Hematopoietic multipotent progenitor cell treated with erythropoietin and hydrocortisone succinate and interleukin-3 and kit ligand, for 6 days (in vitro differentiated cells): ENCODE data around the gene NCAM1.
"Not testable (repeated sequence)": the region's sequence is repeated elsewhere in the genome, so short reads cannot be mapped to it uniquely, and the experiment has no call there.

ENCODE experiments used
- DNase-seq: peaks from one replicate; pipeline ENCODE4 v3.0.0-alpha.2; 2015

Gene NCAM1

DNA sequence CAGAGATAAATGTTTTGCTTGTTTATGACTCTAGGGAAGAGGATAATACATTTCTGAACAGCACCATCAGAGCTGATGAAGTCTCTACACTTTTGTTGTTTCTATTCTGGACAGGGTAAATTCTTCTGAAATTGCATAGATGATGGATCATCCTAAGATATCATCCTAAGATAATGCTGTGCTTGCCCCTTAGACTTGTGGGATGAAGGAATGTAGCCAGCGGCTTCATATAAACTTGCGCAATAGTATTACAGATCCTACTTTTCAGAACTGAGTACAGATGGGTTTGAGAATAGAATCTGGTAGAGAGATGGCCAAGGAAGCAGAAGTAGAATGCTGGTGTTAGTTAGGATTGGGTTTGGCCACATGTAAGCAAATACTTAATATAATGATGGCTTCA lies 61.0 kb downstream of the NCAM1 start:
- DNase-seq: no peak

DNA sequence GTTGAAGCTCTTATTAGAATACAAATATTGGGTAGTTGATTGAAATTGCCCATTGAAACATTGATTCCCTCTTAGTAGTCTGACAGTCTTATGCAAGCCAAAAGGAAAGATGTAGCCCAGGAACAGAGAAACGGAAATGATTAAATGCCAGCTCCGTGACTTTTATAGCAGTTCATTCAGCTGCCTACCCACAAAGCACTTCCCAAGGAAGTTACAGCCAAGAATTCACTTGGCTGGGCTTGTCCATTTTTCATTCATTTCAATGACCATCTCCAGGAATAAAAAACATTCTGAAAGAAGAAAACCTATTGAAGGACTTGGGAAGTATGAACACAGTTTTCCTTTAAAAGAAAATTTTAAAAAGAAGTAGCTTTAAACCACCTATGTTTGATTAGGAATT lies 62.0 kb downstream of the NCAM1 start:
- no peak for DNase-seq

DNA sequence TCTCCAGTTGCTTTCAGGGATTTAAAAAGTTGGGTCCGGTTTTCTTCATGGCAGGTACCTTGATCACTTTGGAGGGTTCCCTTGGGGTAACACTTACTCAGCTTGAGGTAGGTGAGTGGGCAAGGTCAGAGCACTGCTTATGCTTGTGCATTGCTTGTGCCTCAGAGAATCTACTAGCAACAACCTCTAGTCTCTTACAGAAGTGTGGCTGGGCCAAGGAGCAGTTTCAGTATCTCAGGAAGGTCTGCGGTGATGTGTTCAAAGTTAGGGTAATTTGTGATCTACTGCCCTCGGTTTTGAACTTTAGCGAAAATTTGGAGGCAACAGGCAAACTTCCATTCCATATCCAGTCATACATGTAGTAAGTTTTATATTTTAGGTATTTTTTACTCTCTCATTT lies 62.8 kb downstream of the NCAM1 start:
- DNase-seq: no peak

DNA sequence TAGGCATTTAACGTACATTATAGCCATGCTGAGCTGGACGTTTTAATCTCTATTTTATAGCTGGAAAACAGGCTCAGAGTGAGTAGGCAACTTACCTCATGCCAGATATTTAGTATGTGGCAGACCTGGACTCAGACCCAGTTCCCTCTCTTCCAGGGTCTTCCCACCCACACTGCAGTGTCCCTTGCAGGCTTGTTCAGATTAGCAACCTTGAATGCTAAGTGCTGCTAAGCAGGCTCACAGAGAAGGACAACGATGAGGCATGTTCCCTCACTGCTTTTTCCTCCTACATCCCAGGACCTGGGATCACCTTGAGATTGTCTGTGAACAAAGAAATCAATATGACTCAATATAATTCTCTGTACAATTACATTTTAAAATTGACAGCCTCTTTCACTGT lies 65.6 kb downstream of the NCAM1 start:
- no peak for DNase-seq

DNA sequence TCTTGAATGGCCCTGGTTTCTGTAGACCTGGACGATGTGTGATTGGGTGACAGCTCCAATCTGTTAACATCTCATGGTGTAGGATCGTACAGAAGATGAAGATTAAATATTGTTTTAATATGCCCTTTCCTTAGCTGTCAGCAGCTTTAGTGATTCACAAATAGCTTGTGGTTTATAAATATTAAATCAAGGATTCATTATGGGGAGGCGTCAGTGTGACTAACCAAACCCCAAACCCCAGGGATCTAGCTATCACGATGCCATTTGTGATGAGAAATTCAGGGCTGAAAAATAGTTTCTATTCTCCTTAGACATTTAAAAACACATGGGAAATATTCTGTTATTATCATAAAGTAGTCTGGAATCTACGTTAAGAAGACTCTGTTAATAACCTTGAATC lies 73.4 kb downstream of the NCAM1 start:
- no peak for DNase-seq

DNA sequence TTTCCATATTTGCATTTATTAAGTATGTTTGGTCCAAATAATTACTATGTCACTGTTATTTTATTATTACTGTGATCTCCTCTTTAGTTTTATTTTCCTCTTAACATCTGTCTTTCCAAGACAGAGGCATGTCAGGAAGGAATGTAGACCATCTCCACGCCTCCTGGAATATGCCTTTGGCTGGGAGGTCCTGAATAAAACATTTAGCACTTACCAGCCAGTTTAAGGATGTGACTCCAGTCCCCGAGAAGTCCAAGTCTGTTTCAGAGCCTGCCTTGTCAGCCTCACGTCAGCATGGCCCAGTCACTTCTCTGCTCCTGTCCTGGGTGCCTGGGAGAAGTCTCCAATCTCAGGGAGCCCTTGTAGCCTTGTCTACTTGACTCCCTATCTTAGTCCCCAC lies 74.5 kb downstream of the NCAM1 start:
- DNase-seq: no peak

DNA sequence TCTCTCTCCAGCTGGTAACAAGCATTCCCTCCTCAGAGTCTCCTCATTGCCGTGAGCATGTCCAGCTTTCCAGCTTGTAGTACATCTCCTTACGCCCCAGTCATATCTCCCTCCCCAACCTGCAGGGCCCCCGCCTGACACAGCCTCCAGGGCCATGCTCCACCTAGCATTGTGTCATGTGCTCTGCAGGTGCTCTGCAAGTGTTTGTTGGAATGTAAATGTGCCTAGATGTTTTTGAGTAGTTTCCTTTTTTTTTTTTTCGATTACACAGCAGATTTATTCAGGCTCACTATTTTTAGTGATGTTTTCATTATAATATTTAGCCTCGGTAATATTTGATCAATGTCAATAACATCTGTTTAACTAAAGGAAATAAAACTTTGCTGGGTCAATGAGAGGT lies 82.5 kb downstream of the NCAM1 start:
- no peak for DNase-seq

DNA sequence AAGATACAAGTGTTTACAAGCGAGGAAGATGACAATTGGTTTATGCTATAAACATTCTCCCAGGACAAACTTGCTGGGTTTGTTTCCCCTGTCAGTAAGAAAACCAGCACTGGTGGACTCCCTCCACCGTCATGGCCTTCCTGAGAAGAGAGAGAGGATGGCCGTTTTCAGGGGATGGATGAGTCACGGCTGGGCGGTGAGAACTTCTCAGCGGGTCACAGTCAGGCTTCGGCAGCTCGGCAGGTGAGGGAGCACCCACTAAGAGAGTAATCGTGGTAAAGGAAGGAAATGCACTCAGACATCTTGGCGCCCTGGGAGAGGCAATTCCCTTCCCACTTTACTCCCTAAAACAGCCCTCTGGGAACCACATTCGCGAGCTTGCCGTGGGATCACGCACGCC lies 83.9 kb downstream of the NCAM1 start:
- no peak for DNase-seq

DNA sequence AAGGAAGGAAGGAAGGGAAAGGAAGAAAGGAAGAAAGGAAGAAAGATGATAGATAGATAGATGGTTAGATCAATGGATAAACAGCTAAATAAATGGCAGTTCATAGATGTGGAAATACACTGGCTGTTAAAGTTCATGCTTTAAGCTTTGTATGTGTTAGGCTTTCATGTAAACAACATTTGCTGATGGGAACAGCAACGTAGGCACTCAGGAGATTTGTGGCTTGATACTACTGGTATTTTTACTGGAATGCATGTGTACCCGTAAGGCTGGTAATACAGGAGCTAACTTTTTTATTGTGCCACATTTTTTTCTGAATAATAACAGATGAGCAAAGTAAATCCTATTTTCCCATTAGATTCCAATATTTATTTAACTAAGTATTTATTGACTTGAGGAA lies 85.6 kb downstream of the NCAM1 start:
- DNase-seq: no peak

DNA sequence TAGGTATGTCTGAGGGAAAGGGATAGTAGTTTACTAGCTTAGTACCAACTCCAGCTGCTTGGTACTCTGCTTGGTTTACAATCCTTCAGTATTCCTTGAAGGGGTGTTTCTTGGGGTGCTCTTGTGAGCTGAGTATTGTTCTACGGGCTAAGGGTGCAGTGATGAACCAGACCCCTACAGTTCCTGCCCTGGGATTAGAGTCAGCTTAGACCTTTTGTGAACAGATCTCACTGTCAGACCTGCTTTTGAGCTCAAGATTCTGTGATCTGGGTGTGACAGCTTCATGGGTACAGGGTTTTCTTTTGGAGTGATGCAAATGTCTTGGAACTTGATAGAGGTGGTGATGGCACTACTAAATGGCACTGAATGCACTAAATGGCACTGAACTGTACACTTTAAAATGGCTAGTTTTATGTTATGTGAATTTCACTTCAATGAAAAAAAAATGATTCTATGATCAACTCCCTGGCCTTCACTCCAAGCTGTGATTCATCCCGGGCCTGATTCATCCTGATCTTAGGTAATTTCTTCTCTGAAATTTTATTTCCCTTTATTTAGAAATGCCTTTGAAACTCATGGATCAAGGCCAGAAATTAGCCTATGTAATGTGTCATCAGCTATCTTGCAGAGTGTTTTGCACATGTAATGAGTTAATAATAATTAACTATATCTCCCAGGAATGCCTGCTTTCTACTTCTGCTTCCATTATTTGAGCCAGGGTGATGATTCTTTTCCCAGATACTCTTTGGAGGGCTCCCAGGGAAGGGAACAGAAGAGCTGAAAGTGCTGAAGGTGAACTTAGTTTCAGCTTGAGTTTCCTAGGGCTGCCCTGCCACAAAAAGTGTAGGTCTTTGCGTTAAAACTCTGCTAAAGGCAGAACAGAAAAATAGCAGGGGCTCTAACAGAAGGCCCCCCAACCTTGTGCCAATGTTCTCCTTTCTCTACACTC lies 87.9 kb downstream of the NCAM1 start:
- DNase-seq: no peak

DNA sequence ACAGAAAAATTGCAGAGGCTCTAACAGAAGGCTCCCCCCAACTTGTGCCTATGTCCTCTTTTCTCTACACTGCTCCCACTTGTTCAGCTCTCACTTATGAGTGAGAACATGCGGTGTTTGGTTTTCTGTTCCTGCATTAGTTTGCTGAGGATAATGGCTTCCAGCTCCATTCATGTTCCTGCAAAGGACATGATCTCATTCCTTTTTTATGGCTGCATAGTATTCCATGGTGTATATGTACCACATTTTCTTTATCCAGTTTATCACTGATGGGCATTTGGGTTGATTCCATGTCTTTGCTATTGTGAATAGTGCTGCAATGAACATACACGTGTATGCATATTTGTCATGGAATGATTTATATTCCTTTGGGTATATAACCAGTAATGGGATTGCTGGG lies 91.8 kb downstream of the NCAM1 start:
- DNase-seq: not testable (repeated sequence)

DNA sequence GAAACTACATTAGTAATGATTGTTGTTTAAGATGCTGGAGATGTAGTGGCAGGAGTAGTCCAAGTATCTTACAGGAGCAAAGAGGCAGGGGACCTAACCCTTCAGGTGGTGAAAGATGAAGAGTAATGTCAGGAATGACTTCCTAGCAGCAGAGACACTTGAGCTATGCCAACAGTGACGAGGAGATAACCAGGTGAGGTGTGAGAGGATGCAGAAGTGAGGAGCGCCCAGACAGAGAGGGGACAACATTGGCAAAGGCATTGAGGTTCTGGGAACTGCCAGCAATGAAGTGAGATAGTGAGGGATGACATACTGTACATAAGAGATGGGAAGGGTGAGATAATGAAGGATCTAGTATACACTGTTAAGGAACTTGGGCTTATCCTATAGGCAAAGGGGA lies 95.8 kb downstream of the NCAM1 start:
- DNase-seq: no peak

DNA sequence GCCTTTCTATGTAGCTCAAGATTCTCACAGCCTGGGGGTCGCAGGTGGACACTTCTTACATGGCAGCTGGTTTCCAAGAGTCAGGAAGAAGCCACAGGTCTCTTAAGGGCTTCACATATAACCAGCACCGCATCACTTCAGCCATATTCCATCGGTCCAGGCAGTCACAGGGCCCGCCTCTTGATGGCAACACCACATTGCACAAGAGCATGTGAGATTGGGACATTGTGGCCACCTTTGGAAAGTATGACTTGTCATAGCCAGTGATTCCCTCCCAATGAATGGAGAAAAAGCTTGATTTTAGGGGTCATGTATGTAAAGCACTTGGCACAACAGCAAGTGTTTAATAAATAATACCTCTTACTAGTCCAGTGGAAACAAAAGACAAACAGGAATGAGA lies 98.3 kb downstream of the NCAM1 start:
- DNase-seq: no peak

DNA sequence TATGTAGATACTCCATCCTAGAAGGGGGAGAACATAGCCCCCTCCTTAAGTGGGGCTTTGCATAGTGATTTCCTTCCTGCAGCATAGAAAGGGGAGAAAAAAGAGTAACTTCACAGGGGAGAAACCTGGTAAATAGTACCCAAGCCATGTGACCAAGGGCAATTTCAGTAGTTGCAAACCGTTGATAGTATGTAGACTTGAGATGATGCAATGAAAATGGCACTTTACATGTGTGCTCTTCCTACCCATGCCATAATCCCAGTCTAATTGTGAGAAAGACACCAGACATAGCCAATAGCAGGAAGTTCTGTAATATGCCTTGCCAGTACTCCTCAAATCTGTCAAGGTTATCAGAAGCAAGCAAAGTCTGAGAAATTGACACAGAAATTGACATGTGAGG lies 104.1 kb downstream of the NCAM1 start:
- DNase-seq: no peak

DNA sequence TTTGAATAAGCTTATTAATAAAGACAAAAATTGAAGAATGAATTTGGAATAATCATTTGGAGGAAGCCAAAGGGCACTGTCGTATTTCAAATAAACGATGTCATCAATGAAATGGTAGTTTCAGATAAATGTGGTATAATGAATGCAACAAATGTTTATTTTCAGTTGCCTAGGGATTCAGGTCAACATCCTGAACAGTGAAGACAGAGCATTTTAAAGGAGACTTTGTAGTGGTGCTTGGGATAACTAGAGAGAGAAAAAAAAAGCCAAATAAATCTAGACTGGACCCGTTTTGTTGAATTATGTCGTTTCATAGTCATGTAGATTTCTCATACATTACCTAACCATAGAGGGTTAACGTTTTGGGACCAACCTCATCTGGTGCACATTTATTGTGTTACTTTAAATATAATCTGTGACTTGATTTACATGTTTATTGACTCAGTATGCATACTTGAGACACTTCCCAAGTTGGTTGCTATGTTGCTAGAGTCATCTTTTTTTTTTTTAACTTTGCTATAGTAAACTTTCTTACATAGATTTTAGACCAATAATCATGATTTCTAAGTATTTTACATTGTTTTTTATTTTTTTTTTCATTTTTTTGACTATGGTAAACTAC lies 111.1 kb downstream of the NCAM1 start:
- no peak for DNase-seq

DNA sequence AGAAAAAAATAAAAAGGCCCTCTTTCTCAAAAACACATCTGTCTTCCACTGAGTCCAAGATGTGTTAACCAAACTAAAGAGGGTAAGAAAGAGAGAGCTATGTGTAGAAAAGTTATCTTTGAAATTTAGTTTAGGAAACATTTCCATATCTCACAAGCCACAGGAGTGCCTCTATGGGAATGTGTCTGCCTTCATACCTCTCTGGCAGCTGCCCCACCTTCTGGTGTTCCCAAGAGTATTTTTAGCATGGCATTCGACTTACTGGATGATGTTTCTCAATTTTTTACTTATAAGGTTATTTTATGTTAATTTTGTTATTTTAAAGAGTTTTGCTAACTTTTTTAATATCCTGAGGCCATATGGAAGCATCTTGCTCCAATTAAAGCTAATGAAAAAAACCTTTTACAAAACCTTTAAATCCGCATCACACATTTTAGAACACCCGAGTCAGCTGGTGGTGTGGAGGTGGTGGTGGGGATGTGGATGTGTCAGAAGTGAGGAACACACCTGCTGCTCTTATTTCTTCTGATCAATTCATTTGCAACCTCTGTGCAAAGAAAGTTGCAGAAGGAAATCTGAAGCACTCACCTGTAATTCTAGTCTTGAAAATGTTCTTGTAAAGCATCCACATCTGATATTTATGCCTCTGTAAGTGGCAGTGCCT lies 112.2 kb downstream of the NCAM1 start:
- no peak for DNase-seq

DNA sequence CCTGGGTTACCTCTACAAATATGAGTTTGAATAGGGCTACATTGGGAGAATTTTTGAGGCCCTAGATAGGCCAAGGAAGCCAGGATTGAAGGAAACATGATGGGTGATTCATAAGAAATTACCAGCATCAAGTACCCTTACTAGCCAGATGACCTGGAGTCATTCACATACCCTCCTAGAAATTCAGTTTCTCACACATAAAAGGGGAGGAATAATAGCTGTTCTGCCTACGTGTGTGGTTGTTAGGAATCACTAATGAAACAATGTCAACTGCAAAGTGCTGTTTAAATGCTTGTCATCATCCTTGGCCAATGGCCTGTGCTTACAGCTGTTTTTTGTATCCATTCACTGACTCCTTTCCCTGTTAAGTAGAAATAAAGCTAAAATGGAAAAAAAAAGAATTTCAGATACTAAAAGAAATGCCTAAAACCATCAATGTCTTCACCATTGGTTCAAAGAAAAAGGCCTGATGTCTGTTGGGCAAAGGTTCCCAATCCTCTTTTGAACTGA lies 114.4 kb downstream of the NCAM1 start:
- DNase-seq: no peak

DNA sequence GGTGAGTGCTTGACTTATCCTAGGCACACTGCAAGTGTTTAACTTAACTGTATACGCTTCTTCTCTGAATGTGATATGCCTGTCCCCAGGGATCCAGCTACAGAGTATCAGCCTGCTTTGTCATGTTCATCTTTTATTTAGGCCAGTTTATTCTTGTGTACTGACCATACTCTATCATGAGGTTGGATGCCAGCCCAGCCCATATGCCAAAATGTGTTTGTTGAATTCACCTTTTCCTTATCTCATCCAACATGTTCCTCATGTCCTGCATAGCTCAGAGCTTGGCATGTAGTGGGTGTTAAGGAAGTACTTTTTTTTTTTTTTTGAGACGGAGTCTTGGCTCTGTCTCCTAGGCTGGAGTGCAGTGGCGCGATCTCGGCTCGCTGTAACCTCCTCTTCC lies 116.2 kb downstream of the NCAM1 start:
- DNase-seq: no peak

DNA sequence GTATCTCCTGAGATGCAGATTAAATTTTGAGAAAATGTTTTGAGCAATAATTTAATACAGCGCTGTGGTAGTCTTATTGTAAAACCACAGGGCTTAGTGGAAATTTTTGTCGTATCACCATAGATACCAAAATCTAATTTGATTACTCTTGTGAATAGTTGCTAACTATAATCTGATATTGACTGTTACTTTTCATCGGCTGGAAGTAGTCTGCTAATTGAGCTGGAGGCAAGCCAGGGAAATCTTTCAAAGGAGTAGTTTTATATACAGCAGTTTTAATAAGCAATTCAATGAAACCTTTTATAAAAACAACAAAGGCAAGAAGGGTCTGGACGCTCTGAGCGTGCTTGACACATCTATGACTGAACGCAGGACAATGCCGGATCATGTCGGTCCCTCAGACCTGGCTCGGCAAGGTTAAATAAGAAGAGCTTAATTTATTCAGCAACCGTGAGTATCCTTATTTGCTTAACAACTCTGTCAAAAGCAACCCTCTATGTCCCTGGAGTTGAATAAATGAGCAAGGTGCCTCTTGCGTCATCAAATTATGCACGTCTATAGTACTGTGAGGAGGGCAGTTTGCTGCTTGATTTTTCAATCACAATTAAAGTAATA lies 121.2 kb downstream of the NCAM1 start:
- no peak for DNase-seq

DNA sequence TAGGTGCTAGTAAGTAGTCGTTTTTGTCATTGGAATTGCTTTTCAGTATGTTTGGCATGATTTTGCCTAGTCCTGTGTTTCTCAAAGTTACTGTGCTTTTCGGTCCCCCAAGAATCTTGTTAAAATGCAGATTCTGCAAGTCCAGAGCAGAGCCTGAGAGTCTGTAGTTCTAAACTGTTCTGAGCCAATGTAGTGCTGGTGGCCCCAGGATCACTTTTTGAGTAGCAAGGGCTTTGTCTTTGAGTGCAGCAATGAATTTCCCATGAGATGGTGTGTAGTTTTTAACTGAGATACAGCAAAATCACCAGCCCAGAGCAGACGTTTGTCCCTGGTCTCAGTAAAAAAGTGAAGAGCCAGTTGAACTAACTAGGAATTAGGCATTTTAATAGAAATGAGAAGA lies 122.4 kb downstream of the NCAM1 start:
- DNase-seq: no peak

DNA sequence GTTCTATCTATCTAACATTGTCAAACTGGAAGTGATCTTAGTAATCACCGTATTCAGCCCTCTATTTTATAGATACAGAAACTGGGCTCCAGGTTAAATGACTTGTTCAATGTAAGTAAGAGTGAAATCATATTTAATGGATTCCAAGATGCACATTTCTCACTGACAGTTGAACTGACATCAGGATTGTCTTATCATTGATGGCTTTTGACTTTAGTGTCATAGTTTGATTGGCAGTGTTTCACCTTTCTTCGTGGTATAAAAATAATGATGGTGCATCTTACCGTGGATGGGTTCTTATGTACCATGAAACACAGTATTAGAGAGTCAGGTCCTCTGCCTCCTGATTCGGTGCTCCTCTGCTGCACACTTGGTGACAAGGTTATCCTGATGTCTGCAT lies 123.1 kb downstream of the NCAM1 start:
- no peak for DNase-seq

DNA sequence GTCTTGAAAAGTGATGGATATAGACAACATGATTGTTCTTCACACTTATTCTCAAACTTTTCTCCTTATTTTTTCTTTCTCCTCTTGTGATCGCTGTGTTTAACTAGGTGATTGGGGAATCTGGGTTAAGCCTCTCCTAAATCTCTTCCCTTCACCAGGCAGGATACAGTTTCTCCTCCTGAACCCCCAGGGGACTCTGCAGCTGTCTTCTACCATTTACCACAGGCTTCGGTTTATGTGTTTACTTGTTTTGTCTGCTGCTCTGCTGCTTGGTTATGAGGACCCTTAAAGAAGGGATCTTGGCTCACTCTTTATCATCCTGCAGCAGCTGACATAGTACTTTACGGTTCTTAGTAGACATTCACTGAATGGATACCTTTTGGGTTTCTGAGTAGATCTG lies 124.2 kb downstream of the NCAM1 start:
- no peak for DNase-seq

DNA sequence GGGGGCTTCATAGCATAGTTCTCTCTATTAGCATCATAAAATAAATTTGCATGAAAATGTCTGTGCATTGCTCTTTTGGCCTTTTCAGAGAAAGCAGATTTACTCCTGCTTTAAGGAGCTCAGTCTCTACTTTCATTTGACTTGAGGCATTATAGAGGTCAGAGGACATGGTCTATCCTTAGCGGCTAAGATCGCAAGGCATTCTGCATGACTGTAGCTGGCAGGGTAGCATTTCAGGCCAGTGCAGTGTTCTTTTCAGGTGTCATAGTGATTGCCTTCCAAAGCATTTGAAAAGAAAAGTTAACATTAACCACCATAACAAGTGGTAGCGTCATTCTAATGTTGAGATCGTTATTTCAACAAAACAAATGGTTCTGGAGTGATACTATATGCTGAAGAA lies 126.5 kb downstream of the NCAM1 start:
- DNase-seq: no peak
